Measurements from ENCODE around the gene CAV1. TPM values are rescaled to one million over a fixed set of nuclear protein-coding genes. Genes with fewer than 3 reads are reported as not detected.

The CAV1 gene
- total and polyA plus RNA-seq, 2 of the 4 experiments (the other 2 are of a cell fraction) = 1,592 to 1,808 TPM

DNA sequence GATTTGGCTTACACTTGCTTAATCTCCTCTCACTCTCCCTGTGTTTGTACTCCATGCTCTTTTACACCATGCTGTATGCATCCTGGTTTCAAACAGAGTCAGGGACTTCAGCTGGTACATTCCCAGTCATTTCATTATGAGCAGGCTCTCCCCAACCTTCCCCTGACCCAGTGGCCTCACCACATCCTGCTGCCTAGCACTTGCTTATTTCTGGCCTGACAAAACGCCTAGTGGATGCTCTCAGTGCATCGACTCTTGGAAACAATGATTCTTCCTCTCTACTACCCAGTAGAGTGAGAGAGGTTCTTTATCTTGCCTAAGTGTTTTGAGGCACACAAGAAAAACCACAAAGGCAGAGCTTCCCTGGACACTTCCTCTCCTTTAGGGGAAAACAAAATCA lies 63.4 kb downstream of the CAV1 start:
- Histone ChIP-seq H3K79me1 (ENCODE audit: low read depth in 1 of 2, low read length in 2 of 2) (peaks cover 0 to 7% of the 10 kb centered on the region in 2 experiments; a peak in 3 of 4 replicates), H3K9me3 (ENCODE audit: control insufficient read depth, insufficient read depth, low read length) (no peaks in the 10 kb centered on the region), H2BK15ac (ENCODE audit: low read depth, low read length) (peak overlapping the region; percentile 78), H3K9ac (ENCODE audit: low read depth, low read length) (peak overlapping the region; percentile 16), H3K56ac (ENCODE audit: extremely low read depth, insufficient read depth, low read length) (peak overlapping the region; percentile 70), H3K4me1 (ENCODE audit: control insufficient read depth, insufficient read depth, low read length) (peaks cover 11% of the 10 kb centered on the region), H3K4me2 (ENCODE audit: low read depth, low read length) (peak overlapping the region; percentile 3), H2AK9ac (replicated peaks; ENCODE audit: low read depth, low read length, poor library complexity) (peak overlapping the region; percentile 49), H3K18ac (ENCODE audit: low read depth, low read length) (peak overlapping the region; percentile 15), H4K8ac (ENCODE audit: low read depth in 2 of 2, low read length in 2 of 2) (peak overlapping the region; percentile 52 to 68), H2AK5ac (ENCODE audit: low read depth, low read length) (peak overlapping the region; percentile 95), H2BK120ac (ENCODE audit: low read depth, low read length) (peak overlapping the region; percentile 96), H4K20me1 (ENCODE audit: insufficient read depth, low read length) (no peaks in the 10 kb centered on the region), H3K9me1 (ENCODE audit: insufficient read depth, low read length) (peaks cover 13% of the 10 kb centered on the region), H3K23ac (ENCODE audit: low read depth, low read length) (peak overlapping the region; percentile 82), H4K5ac (ENCODE audit: low read depth, low read length) (peak overlapping the region; percentile 7), H4K91ac (ENCODE audit: insufficient read depth, low read depth, low read length) (peak overlapping the region; percentile 96), H2AFZ (replicated peaks; ENCODE audit: low read length, poor library complexity) (peak overlapping the region; percentile 76), H2BK20ac (ENCODE audit: low read depth, low read length) (peak overlapping the region; percentile 91), H3K4me3 (ENCODE audit: insufficient read depth, low read depth, low read length) (no peak overlapping the region), H3K27me3 (ENCODE audit: control insufficient read depth, insufficient read depth, low read length) (no peaks in the 10 kb centered on the region), H2BK5ac (ENCODE audit: low read depth, low read length, poor library complexity, severe bottlenecking) (peak overlapping the region; percentile 77), H3K27ac (ENCODE audit: insufficient read depth, low read length) (peak overlapping the region; percentile 80), H3K4ac (ENCODE audit: low read depth, low read length) (peak overlapping the region; percentile 94), H3K36me3 (ENCODE audit: control insufficient read depth, insufficient read depth, low read length) (no peaks in the 10 kb centered on the region), H3K14ac (replicated peaks; ENCODE audit: low read depth, low read length) (peak overlapping the region; percentile 92)
- TF ChIP-seq CHD1 (IDR thresholded peaks at IDR 0.05; ENCODE audit: low read depth, low read length) = no peak
- TF ChIP-seq RAD21 (IDR thresholded peaks at IDR 0.05; ENCODE audit: low read length) = peak; percentile 47
- 0 out of 2 replicates have a peak, but pooled peaks have one; percentile 8 for TF ChIP-seq POLR2A (IDR thresholded peaks at IDR 0.05; ENCODE audit: low read depth, low read length)
- dilution Hi-C loops (cut with HindIII; ENCODE audit: low sequenced_read_pairs, unreplicated experiment) (no loop called here), intact Hi-C loops (cut with micrococcal nuclease) (loop anchor here (2.0 to 10.0 kb wide), 3 partner anchors 46 to 415 kb away; no protein-coding TSS in a partner anchor), in situ Hi-C loops (cut with MboI; ENCODE audit: low sequenced_read_pairs) (loop anchor here (10.0 kb wide), 1 partner anchor 53 kb away; no protein-coding TSS in a partner anchor)
- DNase-seq (peak; percentile 82), ATAC-seq (ENCODE audit: low read depth) (peak; percentile 59)
- CTCF ChIA-PET = interaction anchor here (1.0 to 1.6 kb wide), 2 partner anchors 36 to 62 kb away, joined by 3 to 12 read pairs; no protein-coding TSS in a partner anchor
- POLR2A ChIA-PET (ENCODE audit: unreplicated experiment) = no interaction called here
- WGBS, 2 experiments (ENCODE audit: extremely low coverage in 2 of 2, insufficient read length in 1 of 2) = no CpG with 5 or more reads among the region's 2 CpGs
- no TSS peak for BruUV-seq (replicated peaks)
